Putamen (tissue), 1 donor: ENCODE measurements around the gene HTR2B.
"Not testable (repeated sequence)": the region's sequence is repeated elsewhere in the genome, so short reads cannot be mapped to it uniquely, and the experiment has no call there.

Experiments
- DNase-seq: peaks from one replicate; pipeline ENCODE4 v3.0.0-alpha.2; 2016; ENCODE audit warnings: low spot score

HTR2B gene

GRCh38 chr2:231124838-231125568 lies at the start of gene HTR2B:
Gene HTR2B (minus strand): TSS chr2:231125042. CDS start chr2:231123764, 1,278 bp downstream.
- DNase-seq = peak; percentile 37

- DNase-seq = no peak
Observed at GRCh38 chr2:231174211-231174651, 49.4 kb upstream of the HTR2B start.

GRCh38 chr2:231172025-231172424 lies 47.2 kb upstream of the HTR2B start:
- peak; percentile 32 for DNase-seq

GRCh38 chr2:231170055-231170454 lies 45.2 kb upstream of the HTR2B start:
- DNase-seq = no peak

DNA sequence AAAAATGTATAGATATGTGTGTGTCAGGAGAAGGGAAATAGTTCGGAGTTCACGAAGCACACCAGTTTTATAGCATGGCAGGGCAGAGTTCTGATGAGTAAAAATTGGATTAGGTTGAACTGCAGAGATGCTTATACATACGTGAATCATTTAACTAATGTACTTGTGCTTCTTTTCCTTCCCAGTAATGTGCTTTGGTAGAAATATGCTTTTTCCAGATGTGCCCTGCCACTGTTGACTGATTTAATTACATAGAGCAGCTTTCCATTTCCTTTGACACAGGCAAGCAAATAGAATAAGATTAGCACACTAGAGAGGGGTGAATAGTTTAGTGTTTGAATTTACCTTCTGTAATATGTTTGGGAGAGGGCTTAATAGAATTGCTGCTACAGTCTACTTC lies 44.6 kb upstream of the HTR2B start:
- no peak for DNase-seq

- DNase-seq = no peak
Observed at GRCh38 chr2:231168460-231169139, 43.8 kb upstream of the HTR2B start.

DNA sequence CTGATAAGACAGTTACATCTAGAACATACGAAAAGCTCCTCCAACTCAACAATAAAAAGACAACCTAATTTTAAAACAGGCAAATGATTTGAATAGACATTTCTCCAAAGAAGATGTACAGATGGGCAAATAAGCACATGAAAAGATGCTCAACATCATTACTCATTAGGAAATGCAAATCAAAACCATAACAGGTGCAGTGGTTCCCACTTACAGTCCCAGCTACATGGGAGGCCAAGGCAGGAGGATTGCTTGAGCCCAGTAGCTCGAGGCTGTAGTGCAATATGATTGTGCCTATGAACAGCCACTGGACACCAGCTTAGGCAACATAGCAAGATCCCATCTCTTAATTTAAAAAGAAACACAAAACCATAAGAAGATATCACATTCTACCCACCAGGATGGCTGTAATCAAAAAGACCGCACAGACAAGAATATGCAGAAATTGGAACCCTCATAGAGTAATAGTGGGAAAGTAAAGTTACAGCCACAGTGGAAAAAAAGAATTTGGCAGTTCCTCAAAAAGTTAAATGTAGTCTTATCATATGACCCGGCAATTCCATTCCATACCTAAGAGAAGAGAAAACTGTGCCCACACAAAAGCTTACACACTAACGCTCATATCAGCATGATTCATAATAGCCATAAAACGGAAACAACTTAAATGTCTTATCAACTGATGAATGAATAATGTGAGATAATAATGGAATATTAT lies 43.1 kb upstream of the HTR2B start:
- no peak for DNase-seq

GRCh38 chr2:231163414-231164095 lies 38.7 kb upstream of the HTR2B start:
- DNase-seq = no peak

DNA sequence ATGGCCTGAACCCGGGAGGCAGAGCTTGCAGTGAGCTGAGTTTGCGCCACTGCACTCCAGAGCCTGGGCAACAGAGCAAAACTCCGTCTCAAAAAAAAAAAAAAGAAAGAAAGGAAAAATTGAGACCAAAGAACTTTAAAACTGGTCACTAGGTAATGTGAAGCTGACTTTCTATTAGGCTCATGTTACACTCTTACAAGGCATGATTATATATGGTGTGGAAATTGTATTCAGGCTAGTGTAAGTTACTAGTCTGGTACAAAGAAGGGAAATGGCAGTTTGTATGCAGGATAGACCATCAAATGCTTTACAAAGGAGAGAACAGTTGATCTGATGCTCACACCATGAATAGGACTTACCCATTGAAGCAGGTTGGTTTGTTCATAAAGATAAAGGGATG lies 38.2 kb upstream of the HTR2B start:
- no peak for DNase-seq

- DNase-seq = no peak
Observed at GRCh38 chr2:231161877-231162329, 37.1 kb upstream of the HTR2B start.

- no peak for DNase-seq
Observed at GRCh38 chr2:231161252-231161839, 36.5 kb upstream of the HTR2B start.

GRCh38 chr2:231160701-231161100 lies 35.9 kb upstream of the HTR2B start:
- DNase-seq = no peak

DNA sequence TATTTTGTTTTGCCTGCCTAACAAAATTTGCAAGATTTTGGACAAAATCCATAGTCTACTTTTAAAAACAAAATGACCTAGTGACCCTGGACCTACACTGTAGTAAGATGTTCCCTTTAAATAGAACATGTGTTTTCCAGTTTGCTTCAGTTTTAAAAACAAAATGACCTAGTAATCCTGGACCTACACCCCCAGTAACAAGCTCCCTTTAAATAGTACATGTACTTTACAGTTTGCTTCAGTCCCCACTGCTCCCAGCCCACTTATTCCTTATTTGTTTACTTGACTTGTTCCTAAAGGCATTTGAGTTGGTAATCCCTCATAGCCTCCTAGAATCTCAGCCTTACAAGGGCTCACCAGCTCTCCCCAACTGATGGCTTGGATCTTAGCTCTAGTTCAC lies 34.5 kb upstream of the HTR2B start:
- no peak for DNase-seq

- no peak for DNase-seq
Observed at GRCh38 chr2:231152800-231153557, 28.1 kb upstream of the HTR2B start.

DNA sequence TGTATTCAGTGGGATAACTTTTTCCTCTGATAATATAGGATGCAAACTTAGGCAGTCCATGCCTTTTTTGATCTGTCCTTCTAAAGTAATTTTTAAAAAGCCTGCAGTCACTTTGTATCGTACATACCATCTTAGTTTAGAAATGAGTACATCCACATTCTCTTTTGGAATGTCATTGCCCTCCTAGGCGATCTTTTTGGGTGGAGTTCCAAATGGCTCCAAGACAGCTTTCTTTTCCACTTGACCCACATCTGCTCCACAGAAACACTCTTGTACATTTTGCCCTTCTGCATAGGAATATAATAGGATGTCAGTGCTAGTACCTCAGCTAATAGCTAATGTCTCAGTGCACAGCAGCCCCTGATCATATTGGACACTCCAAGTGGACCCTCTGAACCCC lies 21.8 kb upstream of the HTR2B start:
- DNase-seq = no peak

GRCh38 chr2:231144896-231145295 lies 20.1 kb upstream of the HTR2B start:
- DNase-seq = no peak

DNA sequence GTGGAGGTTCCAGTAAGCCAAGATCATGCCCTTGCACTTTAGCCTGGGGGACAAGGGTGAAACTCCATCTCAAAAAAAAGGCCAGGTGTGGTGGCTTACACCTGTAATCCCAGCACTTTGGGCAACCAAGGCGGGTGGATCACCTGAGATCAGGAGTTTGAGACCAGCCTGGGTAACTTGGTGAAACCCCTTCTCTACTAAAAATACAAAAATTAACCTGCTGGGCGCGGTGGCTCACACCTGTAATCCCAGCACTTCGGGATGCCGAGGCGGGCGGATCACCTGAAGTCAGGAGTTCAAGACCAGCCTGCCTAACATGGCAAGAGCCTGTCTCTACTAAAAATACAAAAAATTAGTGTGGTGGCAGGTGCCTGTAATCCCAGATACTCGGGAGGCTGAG lies 16.0 kb upstream of the HTR2B start:
- DNase-seq = not testable (repeated sequence)

GRCh38 chr2:231139796-231140195 lies 15.0 kb upstream of the HTR2B start:
- no peak for DNase-seq

GRCh38 chr2:231138699-231139098 lies 13.9 kb upstream of the HTR2B start:
- DNase-seq = no peak

DNA sequence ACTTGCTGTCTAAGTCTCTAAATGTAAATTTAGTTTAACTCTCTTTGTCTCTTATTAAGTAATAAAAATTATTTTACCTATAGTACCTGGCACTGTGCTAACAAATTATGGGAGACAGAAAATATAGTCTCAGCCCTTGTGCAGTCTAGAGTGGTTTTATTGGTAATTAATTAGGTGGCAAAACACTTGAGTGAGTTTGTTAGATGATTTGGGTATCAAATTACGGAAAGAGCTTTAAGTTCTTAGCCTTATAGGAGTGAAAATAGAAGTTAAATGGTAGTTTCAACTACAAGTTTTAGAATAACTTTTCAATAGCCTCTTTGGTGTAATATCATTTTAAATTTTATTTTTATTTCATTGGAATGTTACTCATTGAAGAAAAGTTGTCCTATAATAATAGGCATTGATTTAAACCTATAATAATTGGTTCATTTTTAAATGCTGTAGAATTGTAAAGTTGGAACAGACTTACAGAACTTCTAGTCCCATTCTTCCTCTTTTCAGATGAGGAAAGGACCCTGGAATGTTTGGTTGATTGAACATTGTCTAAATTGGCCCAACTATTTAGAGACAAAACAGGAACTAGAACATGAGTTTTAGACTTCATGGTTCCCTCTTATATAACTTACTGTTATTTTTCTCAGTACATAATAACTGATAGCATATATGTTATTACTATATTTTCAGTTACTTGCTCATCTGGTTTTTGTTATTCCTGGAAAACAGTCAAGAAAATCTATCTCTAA lies 10.2 kb upstream of the HTR2B start:
- no peak for DNase-seq
